Panc1 (cell line): Measurements from ENCODE around the gene SLC20A1. TPM values are rescaled to one million over a fixed set of nuclear protein-coding genes. Genes with fewer than 3 reads are reported as not detected.

Source experiments
- ATAC-seq: fragments of 200-7000 bp; cut with Tn5 transposase; 2 replicates; pipeline ENCODE4 v1.9.1; 2020; ENCODE audit warnings: mild to moderate bottlenecking, moderate library complexity
- BruUV-seq: library from RNA; stranded (reverse); fragments of 400-500 nt; replicated peaks from 2 replicates; lab custom pipeline; 2021; lab: Mats Ljungman, UMichigan
- CTCF ChIA-PET: fragments of 300-600 bp; sonication (Branson Sonifier 250); formaldehyde crosslinking; loops from one replicate; lab custom pipeline; 2022; ENCODE audit warnings: antibody characterized with exemption; lab: Charles Lee
- POLR2A ChIA-PET: fragments of 300-600 bp; sonication (Branson Sonifier 250); formaldehyde crosslinking; loops from one replicate; lab custom pipeline; 2022; ENCODE audit warnings: antibody characterized with exemption; lab: Charles Lee
- DNase-seq: peaks from one replicate; pipeline ENCODE4 v3.0.0-alpha.2; 2010; ENCODE audit warnings: low read depth, low spot score
- H3K27ac ChIP-seq: 2 replicates; pipeline ENCODE4 v1.5.1; 2011; ENCODE audit warnings: mild to moderate bottlenecking, low read length, inconsistent platforms
- H3K27me3 ChIP-seq: fragments of 200-500 bp; sonication (Bioruptor generic); 2 replicates; pipeline ENCODE4 v1.6.0; 2014; ENCODE audit warnings: low read length, inconsistent platforms; ENCODE audit not compliant: control insufficient read depth, insufficient read depth
- H3K36me3 ChIP-seq: fragments of 200-500 bp; sonication (Bioruptor generic); 2 replicates; pipeline ENCODE4 v1.5.1; 2014; ENCODE audit warnings: inconsistent platforms, mild to moderate bottlenecking, low read length, moderate library complexity; ENCODE audit not compliant: control insufficient read depth, insufficient read depth
- H3K4me1 ChIP-seq: 2 replicates; pipeline ENCODE4 v1.5.1; 2011; ENCODE audit warnings: inconsistent platforms, mild to moderate bottlenecking, low read length, moderate library complexity; ENCODE audit not compliant: control insufficient read depth, insufficient read depth
- H3K4me3 ChIP-seq, 2 experiments: 2 replicates each; pipeline ENCODE4 v1.5.1; 2011 to 2012; ENCODE audit warnings: low read depth in 2 of 2, low read length in 2 of 2, mild to moderate bottlenecking in 2 of 2, inconsistent platforms in 1 of 2, moderate library complexity in 1 of 2
- H3K9me3 ChIP-seq: fragments of 200-500 bp; sonication (Bioruptor generic); 2 replicates; pipeline ENCODE4 v1.5.1; 2014; ENCODE audit warnings: low read depth, mild to moderate bottlenecking, inconsistent platforms, low read length, moderate library complexity; ENCODE audit not compliant: control insufficient read depth, insufficient read depth
- POLR2AphosphoS5 ChIP-seq: IDR thresholded peaks from 2 replicates; pipeline ENCODE4 v1.6.1; 2012; ENCODE audit warnings: mild to moderate bottlenecking, low read depth, low read length, moderate library complexity
- SIN3A ChIP-seq: IDR thresholded peaks from 2 replicates; pipeline ENCODE4 v1.6.1; 2012; ENCODE audit warnings: low read depth, mild to moderate bottlenecking, low read length, moderate library complexity, borderline replicate concordance; ENCODE audit not compliant: insufficient read depth
- TCF7L2 ChIP-seq: IDR thresholded peaks from 2 replicates; pipeline ENCODE4 v1.6.1; 2011; ENCODE audit warnings: mild to moderate bottlenecking, low read depth, low read length, inconsistent platforms
- in situ Hi-C: cut with HindIII; loops from 2 replicates; pipeline ENCODE4 v1.10.0; 2016; ENCODE audit warnings: low sequenced_read_pairs, low pct_unique_long_range_greater_than_20kb
- intact Hi-C: fragments of 100-400 bp; cut with micrococcal nuclease; formaldehyde crosslinking; loops from one replicate; pipeline ENCODE4 v1.10.0; 2022; ENCODE audit not compliant: unreplicated experiment
- total RNA-seq: library from RNA; stranded (reverse); gene quantifications from one replicate; pipeline ENCODE4 v1.2.1, GENCODE V29; 2021; ENCODE audit not compliant: unreplicated experiment
- TF ChIP-seq, protein P1 (sequence below), 2 experiments: IDR thresholded peaks; 2 replicates each; pipeline ENCODE4 v1.6.1; 2011 to 2012; ENCODE audit warnings: low read depth in 2 of 2, control low read depth in 1 of 2, low read length in 1 of 2, mild to moderate bottlenecking in 1 of 2, moderate library complexity in 1 of 2; ENCODE audit not compliant: insufficient read depth in 1 of 2
- TF ChIP-seq, protein P2 (sequence below): fragments of 450-650 bp; IDR thresholded peaks from 2 replicates; pipeline ENCODE4 v1.5.1; 2017; ENCODE audit warnings: mild to moderate bottlenecking

The SLC20A1 gene
- total RNA-seq, 1 experiment from 2014 or later: 72.0 TPM

DNA sequence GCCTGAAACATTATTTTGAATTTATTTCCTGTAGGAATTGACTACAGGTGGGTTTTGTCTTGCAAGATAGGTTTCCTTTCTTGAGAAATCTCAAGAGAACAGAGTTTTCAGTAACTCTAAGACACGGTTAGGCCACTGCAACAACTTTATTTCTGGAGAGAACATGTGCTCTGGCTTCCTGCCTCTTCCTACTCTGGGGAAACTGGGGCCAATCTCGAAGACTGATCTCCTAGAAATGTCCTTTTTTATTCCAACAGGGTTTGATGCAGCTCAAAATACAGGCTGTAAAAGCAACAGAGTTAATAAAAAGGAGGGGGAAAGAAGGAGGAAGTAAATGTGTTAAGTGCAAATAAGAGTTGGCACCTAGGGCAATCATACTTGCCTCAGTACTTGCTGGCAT is 4.0 kb upstream of the SLC20A1 start:
- ChIA-PET POLR2A (interaction anchor here (1.6 kb wide), 1 partner anchor 13 kb away, joined by 4 read pairs; no protein-coding TSS in a partner anchor), CTCF (interaction anchor here (1.1 kb wide), 1 partner anchor 42 kb away, joined by 3 read pairs; no protein-coding TSS in a partner anchor)
- BruUV-seq: no TSS peak

DNA sequence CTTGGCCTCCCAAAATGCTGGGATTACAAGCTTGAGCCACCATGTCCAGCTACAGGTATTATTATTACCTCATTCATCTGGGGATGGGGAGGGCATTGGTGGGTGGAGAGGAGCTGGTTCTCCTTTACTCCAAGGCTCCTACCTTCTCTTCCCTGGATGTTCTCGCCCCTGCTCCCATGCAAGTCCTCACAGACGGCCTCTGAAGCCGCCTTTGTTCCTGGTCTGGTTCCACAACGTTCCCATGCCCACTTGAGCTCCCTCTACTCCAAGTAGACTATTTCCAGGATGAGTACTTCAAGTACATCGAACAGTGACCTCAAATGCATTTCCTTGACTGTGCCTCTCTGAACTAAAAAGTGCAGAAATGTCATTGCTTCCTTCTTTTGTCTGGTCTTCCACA is 3.2 kb upstream of the SLC20A1 start:
- Histone ChIP-seq H3K4me3 (no peak overlapping the region), H3K27me3 (no peaks in the 10 kb centered on the region), H3K9me3 (no peaks in the 10 kb centered on the region), H3K4me1 (peaks cover 30% of the 10 kb centered on the region), H3K36me3 (peaks cover 8% of the 10 kb centered on the region), H3K27ac (no peak overlapping the region)
- no peak for DNase-seq
- CTCF ChIA-PET: interaction anchor here (0.8 to 1.1 kb wide), 2 partner anchors 12 to 41 kb away, joined by 3 read pairs; no protein-coding TSS in a partner anchor
- POLR2A ChIA-PET: interaction anchor here (1.6 kb wide), 1 partner anchor 14 kb away, joined by 4 read pairs; no protein-coding TSS in a partner anchor
- in situ Hi-C loops (no loop called here), intact Hi-C loops (no loop called here)
- TF ChIP-seq, protein P1, sequence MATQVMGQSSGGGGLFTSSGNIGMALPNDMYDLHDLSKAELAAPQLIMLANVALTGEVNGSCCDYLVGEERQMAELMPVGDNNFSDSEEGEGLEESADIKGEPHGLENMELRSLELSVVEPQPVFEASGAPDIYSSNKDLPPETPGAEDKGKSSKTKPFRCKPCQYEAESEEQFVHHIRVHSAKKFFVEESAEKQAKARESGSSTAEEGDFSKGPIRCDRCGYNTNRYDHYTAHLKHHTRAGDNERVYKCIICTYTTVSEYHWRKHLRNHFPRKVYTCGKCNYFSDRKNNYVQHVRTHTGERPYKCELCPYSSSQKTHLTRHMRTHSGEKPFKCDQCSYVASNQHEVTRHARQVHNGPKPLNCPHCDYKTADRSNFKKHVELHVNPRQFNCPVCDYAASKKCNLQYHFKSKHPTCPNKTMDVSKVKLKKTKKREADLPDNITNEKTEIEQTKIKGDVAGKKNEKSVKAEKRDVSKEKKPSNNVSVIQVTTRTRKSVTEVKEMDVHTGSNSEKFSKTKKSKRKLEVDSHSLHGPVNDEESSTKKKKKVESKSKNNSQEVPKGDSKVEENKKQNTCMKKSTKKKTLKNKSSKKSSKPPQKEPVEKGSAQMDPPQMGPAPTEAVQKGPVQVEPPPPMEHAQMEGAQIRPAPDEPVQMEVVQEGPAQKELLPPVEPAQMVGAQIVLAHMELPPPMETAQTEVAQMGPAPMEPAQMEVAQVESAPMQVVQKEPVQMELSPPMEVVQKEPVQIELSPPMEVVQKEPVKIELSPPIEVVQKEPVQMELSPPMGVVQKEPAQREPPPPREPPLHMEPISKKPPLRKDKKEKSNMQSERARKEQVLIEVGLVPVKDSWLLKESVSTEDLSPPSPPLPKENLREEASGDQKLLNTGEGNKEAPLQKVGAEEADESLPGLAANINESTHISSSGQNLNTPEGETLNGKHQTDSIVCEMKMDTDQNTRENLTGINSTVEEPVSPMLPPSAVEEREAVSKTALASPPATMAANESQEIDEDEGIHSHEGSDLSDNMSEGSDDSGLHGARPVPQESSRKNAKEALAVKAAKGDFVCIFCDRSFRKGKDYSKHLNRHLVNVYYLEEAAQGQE (IDR thresholded peaks at IDR 0.05; ENCODE audit: insufficient read depth in 1 of 2, low read depth in 2 of 2, low read length in 1 of 2): no peak
- TF ChIP-seq TCF7L2 (no peak), POLR2AphosphoS5 (no peak), SIN3A (no peak)
- TF ChIP-seq, protein P2, sequence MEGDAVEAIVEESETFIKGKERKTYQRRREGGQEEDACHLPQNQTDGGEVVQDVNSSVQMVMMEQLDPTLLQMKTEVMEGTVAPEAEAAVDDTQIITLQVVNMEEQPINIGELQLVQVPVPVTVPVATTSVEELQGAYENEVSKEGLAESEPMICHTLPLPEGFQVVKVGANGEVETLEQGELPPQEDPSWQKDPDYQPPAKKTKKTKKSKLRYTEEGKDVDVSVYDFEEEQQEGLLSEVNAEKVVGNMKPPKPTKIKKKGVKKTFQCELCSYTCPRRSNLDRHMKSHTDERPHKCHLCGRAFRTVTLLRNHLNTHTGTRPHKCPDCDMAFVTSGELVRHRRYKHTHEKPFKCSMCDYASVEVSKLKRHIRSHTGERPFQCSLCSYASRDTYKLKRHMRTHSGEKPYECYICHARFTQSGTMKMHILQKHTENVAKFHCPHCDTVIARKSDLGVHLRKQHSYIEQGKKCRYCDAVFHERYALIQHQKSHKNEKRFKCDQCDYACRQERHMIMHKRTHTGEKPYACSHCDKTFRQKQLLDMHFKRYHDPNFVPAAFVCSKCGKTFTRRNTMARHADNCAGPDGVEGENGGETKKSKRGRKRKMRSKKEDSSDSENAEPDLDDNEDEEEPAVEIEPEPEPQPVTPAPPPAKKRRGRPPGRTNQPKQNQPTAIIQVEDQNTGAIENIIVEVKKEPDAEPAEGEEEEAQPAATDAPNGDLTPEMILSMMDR: no peak
- ATAC-seq: no peak
- no TSS peak for BruUV-seq

More for the DNA sequence above, 4.0 kb upstream of the SLC20A1 start:
- no peak overlapping the region for H3K4me3 ChIP-seq
- no peak overlapping the region for H3K27ac ChIP-seq
- peaks cover 23% of the 10 kb centered on the region for H3K4me1 ChIP-seq
- ATAC-seq (no peak), DNase-seq (no peak)
- intact Hi-C loops (no loop called here), in situ Hi-C loops (no loop called here)
- TF ChIP-seq SIN3A (no peak), TCF7L2 (no peak), POLR2AphosphoS5 (no peak)
- TF ChIP-seq, protein P2: no peak
- TF ChIP-seq, protein P1 (IDR thresholded peaks at IDR 0.05; ENCODE audit: insufficient read depth in 1 of 2, low read depth in 2 of 2, low read length in 1 of 2): no peak
- H3K9me3 ChIP-seq: no peaks in the 10 kb centered on the region
- H3K27me3 ChIP-seq: no peaks in the 10 kb centered on the region
- H3K36me3 ChIP-seq: peaks cover 3% of the 10 kb centered on the region; the same call in 1 of the 2 replicates
